Measurements from ENCODE around the gene SHISAL1.
A peak's percentile ranks its signal among the peaks of the same experiment; 100 is the strongest.

SHISAL1 gene

GRCh38 chr22:44355716-44356070, 42.9 kb upstream of the SHISAL1 start:
- Histone ChIP-seq H3K18ac (ENCODE audit: low read depth in 1 of 2, low read length in 2 of 2) (no peak overlapping the region), H2AFZ (ENCODE audit: low read depth, low read length) (no peak overlapping the region), H3K23ac (ENCODE audit: low read length in 2 of 2) (no peak overlapping the region), H3K4ac (ENCODE audit: low read depth in 1 of 2, low read length in 2 of 2) (no peak overlapping the region), H2BK5ac (ENCODE audit: low read depth, low read length, poor library complexity, severe bottlenecking) (no peak overlapping the region), H2AK5ac (ENCODE audit: low read length, severe bottlenecking) (no peak overlapping the region), H3K9ac (ENCODE audit: low read length) (no peak overlapping the region), H4K91ac (ENCODE audit: low read length) (no peak overlapping the region), H3K4me3 (ENCODE audit: insufficient read depth in 1 of 2, low read depth in 1 of 2, low read length in 2 of 2) (no peak overlapping the region), H4K8ac (ENCODE audit: low read length) (no peak overlapping the region), H2BK120ac (ENCODE audit: low read depth, low read length) (no peak overlapping the region), H3K79me1 (replicated peaks; ENCODE audit: low read length, poor library complexity, severe bottlenecking) (no peaks in the 10 kb centered on the region), H3K9me3 (ENCODE audit: control insufficient read depth, low read length) (no peaks in the 10 kb centered on the region), H3K27me3 (ENCODE audit: control insufficient read depth in 1 of 2, insufficient read depth in 1 of 2, low read length in 2 of 2) (peaks cover 12 to 49% of the 10 kb centered on the region in 2 experiments), H2BK12ac (ENCODE audit: low read length in 2 of 2) (no peak overlapping the region), H3K4me1 (ENCODE audit: control insufficient read depth, insufficient read depth, low read depth, low read length) (peaks cover 16% of the 10 kb centered on the region), H3K14ac (ENCODE audit: low read length in 2 of 2) (no peak overlapping the region), H2BK15ac (ENCODE audit: low read depth, poor library complexity, severe bottlenecking) (no peak overlapping the region), H3K27ac (ENCODE audit: low read length, poor library complexity, severe bottlenecking) (no peak overlapping the region), H3K36me3 (ENCODE audit: control insufficient read depth in 1 of 2, insufficient read depth in 2 of 2, low read depth in 1 of 2, low read length in 2 of 2) (no peaks in the 10 kb centered on the region), H3K4me2 (ENCODE audit: low read length, poor library complexity, severe bottlenecking) (no peak overlapping the region)
- WGBS, result 83% methylated on average over 4 of the region's 4 CpGs
- no peak for DNase-seq

- H3K4me1 ChIP-seq (ENCODE audit: control insufficient read depth, insufficient read depth, low read depth, low read length), result peaks cover 16% of the 10 kb centered on the region
- H2BK5ac ChIP-seq (ENCODE audit: low read depth, low read length, poor library complexity, severe bottlenecking), result no peak overlapping the region
- H2BK12ac ChIP-seq (ENCODE audit: low read length in 2 of 2), result no peak overlapping the region
- no peaks in the 10 kb centered on the region for H3K79me1 ChIP-seq (replicated peaks; ENCODE audit: low read length, poor library complexity, severe bottlenecking)
- no peak overlapping the region for H3K4me3 ChIP-seq (ENCODE audit: insufficient read depth in 1 of 2, low read depth in 1 of 2, low read length in 2 of 2)
- H3K18ac ChIP-seq (ENCODE audit: low read depth in 1 of 2, low read length in 2 of 2), result no peak overlapping the region
- no peak for DNase-seq
- 88% methylated on average over 7 of the region's 7 CpGs for WGBS
- no peak overlapping the region for H2BK120ac ChIP-seq (ENCODE audit: low read depth, low read length)
- H4K8ac ChIP-seq (ENCODE audit: low read length), result no peak overlapping the region
- H3K4ac ChIP-seq (ENCODE audit: low read depth in 1 of 2, low read length in 2 of 2), result no peak overlapping the region
- no peak overlapping the region for H3K9ac ChIP-seq (ENCODE audit: low read length)
- H3K9me3 ChIP-seq (ENCODE audit: control insufficient read depth, low read length), result no peaks in the 10 kb centered on the region
- no peak overlapping the region for H2BK15ac ChIP-seq (ENCODE audit: low read depth, poor library complexity, severe bottlenecking)
- no peak overlapping the region for H3K14ac ChIP-seq (ENCODE audit: low read length in 2 of 2)
- no peak overlapping the region for H2AK5ac ChIP-seq (ENCODE audit: low read length, severe bottlenecking)
- H3K27me3 ChIP-seq (ENCODE audit: control insufficient read depth in 1 of 2, insufficient read depth in 1 of 2, low read length in 2 of 2), result peaks cover 26 to 55% of the 10 kb centered on the region in 2 experiments
- H3K36me3 ChIP-seq (ENCODE audit: control insufficient read depth in 1 of 2, insufficient read depth in 2 of 2, low read depth in 1 of 2, low read length in 2 of 2), result no peaks in the 10 kb centered on the region
- H3K27ac ChIP-seq (ENCODE audit: low read length, poor library complexity, severe bottlenecking), result no peak overlapping the region
- H2AFZ ChIP-seq (ENCODE audit: low read depth, low read length), result no peak overlapping the region
- H3K4me2 ChIP-seq (ENCODE audit: low read length, poor library complexity, severe bottlenecking), result no peak overlapping the region
- H3K23ac ChIP-seq (ENCODE audit: low read length in 2 of 2), result no peak overlapping the region
- no peak overlapping the region for H4K91ac ChIP-seq (ENCODE audit: low read length)
Measured at GRCh38 chr22:44354288-44354687, 41.5 kb upstream of the SHISAL1 start.

GRCh38 chr22:44353041-44353440, 40.3 kb upstream of the SHISAL1 start:
- H3K4me3 ChIP-seq (ENCODE audit: insufficient read depth in 1 of 2, low read depth in 1 of 2, low read length in 2 of 2), result no peak overlapping the region
- H3K14ac ChIP-seq (ENCODE audit: low read length in 2 of 2), result no peak overlapping the region
- H3K9me3 ChIP-seq (ENCODE audit: control insufficient read depth, low read length), result no peaks in the 10 kb centered on the region
- no peaks in the 10 kb centered on the region for H3K79me1 ChIP-seq (replicated peaks; ENCODE audit: low read length, poor library complexity, severe bottlenecking)
- H3K23ac ChIP-seq (ENCODE audit: low read length in 2 of 2), result no peak overlapping the region
- H3K27ac ChIP-seq (ENCODE audit: low read length, poor library complexity, severe bottlenecking), result no peak overlapping the region
- no peak overlapping the region for H2AFZ ChIP-seq (ENCODE audit: low read depth, low read length)
- H2BK15ac ChIP-seq (ENCODE audit: low read depth, poor library complexity, severe bottlenecking), result peak overlapping the region; percentile 4
- H3K4me1 ChIP-seq (ENCODE audit: control insufficient read depth, insufficient read depth, low read depth, low read length), result peaks cover 20% of the 10 kb centered on the region
- no peak overlapping the region for H3K9ac ChIP-seq (ENCODE audit: low read length)
- no peak overlapping the region for H2AK5ac ChIP-seq (ENCODE audit: low read length, severe bottlenecking)
- H3K4me2 ChIP-seq (ENCODE audit: low read length, poor library complexity, severe bottlenecking), result no peak overlapping the region
- H2BK5ac ChIP-seq (ENCODE audit: low read depth, low read length, poor library complexity, severe bottlenecking), result no peak overlapping the region
- no peak overlapping the region for H3K18ac ChIP-seq (ENCODE audit: low read depth in 1 of 2, low read length in 2 of 2)
- H3K4ac ChIP-seq (ENCODE audit: low read depth in 1 of 2, low read length in 2 of 2), result no peak overlapping the region
- DNase-seq, result no peak
- no peak overlapping the region for H2BK12ac ChIP-seq (ENCODE audit: low read length in 2 of 2)
- H2BK120ac ChIP-seq (ENCODE audit: low read depth, low read length), result no peak overlapping the region
- H3K36me3 ChIP-seq (ENCODE audit: control insufficient read depth in 1 of 2, insufficient read depth in 2 of 2, low read depth in 1 of 2, low read length in 2 of 2), result peaks cover 0 to 3% of the 10 kb centered on the region in 2 experiments
- WGBS, result 86% methylated on average over 13 of the region's 13 CpGs
- no peak overlapping the region for H4K91ac ChIP-seq (ENCODE audit: low read length)
- H4K8ac ChIP-seq (ENCODE audit: low read length), result no peak overlapping the region
- H3K27me3 ChIP-seq (ENCODE audit: control insufficient read depth in 1 of 2, insufficient read depth in 1 of 2, low read length in 2 of 2), result peaks cover 37 to 55% of the 10 kb centered on the region in 2 experiments

- Histone ChIP-seq H3K9me3 (ENCODE audit: control insufficient read depth, low read length) (no peaks in the 10 kb centered on the region), H3K36me3 (ENCODE audit: control insufficient read depth in 1 of 2, insufficient read depth in 2 of 2, low read depth in 1 of 2, low read length in 2 of 2) (peaks cover 0 to 3% of the 10 kb centered on the region in 2 experiments), H2BK15ac (ENCODE audit: low read depth, poor library complexity, severe bottlenecking) (no peak overlapping the region), H3K27ac (ENCODE audit: low read length, poor library complexity, severe bottlenecking) (peak overlapping the region; percentile 30), H3K14ac (ENCODE audit: low read length in 2 of 2) (no peak overlapping the region), H4K91ac (ENCODE audit: low read length) (no peak overlapping the region), H2BK120ac (ENCODE audit: low read depth, low read length) (no peak overlapping the region), H3K4me3 (ENCODE audit: insufficient read depth in 1 of 2, low read depth in 1 of 2, low read length in 2 of 2) (no peak overlapping the region), H3K79me1 (replicated peaks; ENCODE audit: low read length, poor library complexity, severe bottlenecking) (no peaks in the 10 kb centered on the region), H2BK12ac (ENCODE audit: low read length in 2 of 2) (no peak overlapping the region), H2AK5ac (ENCODE audit: low read length, severe bottlenecking) (peak overlapping the region; percentile 17), H3K27me3 (ENCODE audit: control insufficient read depth in 1 of 2, insufficient read depth in 1 of 2, low read length in 2 of 2) (peaks cover 42 to 55% of the 10 kb centered on the region in 2 experiments), H3K4me2 (ENCODE audit: low read length, poor library complexity, severe bottlenecking) (no peak overlapping the region), H2BK5ac (ENCODE audit: low read depth, low read length, poor library complexity, severe bottlenecking) (no peak overlapping the region), H2AFZ (ENCODE audit: low read depth, low read length) (no peak overlapping the region), H3K18ac (ENCODE audit: low read depth in 1 of 2, low read length in 2 of 2) (no peak overlapping the region), H4K8ac (ENCODE audit: low read length) (no peak overlapping the region), H3K4ac (ENCODE audit: low read depth in 1 of 2, low read length in 2 of 2) (no peak overlapping the region), H3K23ac (ENCODE audit: low read length in 2 of 2) (no peak overlapping the region), H3K4me1 (ENCODE audit: control insufficient read depth, insufficient read depth, low read depth, low read length) (peaks cover 20% of the 10 kb centered on the region), H3K9ac (ENCODE audit: low read length) (no peak overlapping the region)
- no peak for DNase-seq
- WGBS, result 63% methylated on average over 10 of the region's 10 CpGs
Measured at GRCh38 chr22:44352378-44353035, 39.8 kb upstream of the SHISAL1 start.
